Measurements from ENCODE around the gene MAP4.

MAP4 gene

GRCh38 chr3:47956521-47956920 lies 59.7 kb downstream of the MAP4 start:
- TF ChIP-seq GATA3 (IDR thresholded peaks at IDR 0.05; ENCODE audit: low read depth, low read length): no peak
- no peak for TF ChIP-seq GATA2 (IDR thresholded peaks at IDR 0.05; ENCODE audit: low read depth, low read length)

GRCh38 chr3:47954567-47954966 lies 61.6 kb downstream of the MAP4 start:
- TF ChIP-seq GATA3 (IDR thresholded peaks at IDR 0.05; ENCODE audit: low read depth, low read length): no peak
- TF ChIP-seq GATA2 (IDR thresholded peaks at IDR 0.05; ENCODE audit: low read depth, low read length): no peak

GRCh38 chr3:47950453-47951169 lies 65.6 kb downstream of the MAP4 start:
- TF ChIP-seq GATA2 (IDR thresholded peaks at IDR 0.05; ENCODE audit: low read depth, low read length) (no peak), GATA3 (IDR thresholded peaks at IDR 0.05; ENCODE audit: low read depth, low read length) (no peak)

GRCh38 chr3:47949979-47950378 lies 66.2 kb downstream of the MAP4 start:
- no peak for TF ChIP-seq GATA3 (IDR thresholded peaks at IDR 0.05; ENCODE audit: low read depth, low read length)
- TF ChIP-seq GATA2 (IDR thresholded peaks at IDR 0.05; ENCODE audit: low read depth, low read length): no peak

- TF ChIP-seq GATA2 (IDR thresholded peaks at IDR 0.05; ENCODE audit: low read depth, low read length): no peak
- TF ChIP-seq GATA3 (IDR thresholded peaks at IDR 0.05; ENCODE audit: low read depth, low read length): no peak
Observed at GRCh38 chr3:47940232-47940631, 76.0 kb downstream of the MAP4 start.

- no peak for TF ChIP-seq GATA3 (IDR thresholded peaks at IDR 0.05; ENCODE audit: low read depth, low read length)
Observed at GRCh38 chr3:47932421-47932820, 83.8 kb downstream of the MAP4 start.

GRCh38 chr3:47930979-47931378 lies 85.2 kb downstream of the MAP4 start:
- TF ChIP-seq GATA2 (IDR thresholded peaks at IDR 0.05; ENCODE audit: low read depth, low read length) (no peak), GATA3 (IDR thresholded peaks at IDR 0.05; ENCODE audit: low read depth, low read length) (no peak)

GRCh38 chr3:47916696-47917095 lies 99.5 kb downstream of the MAP4 start:
- TF ChIP-seq GATA3 (IDR thresholded peaks at IDR 0.05; ENCODE audit: low read depth, low read length) (no peak), GATA2 (IDR thresholded peaks at IDR 0.05; ENCODE audit: low read depth, low read length) (no peak)

- no peak for TF ChIP-seq GATA3 (IDR thresholded peaks at IDR 0.05; ENCODE audit: low read depth, low read length)
- no peak for TF ChIP-seq GATA2 (IDR thresholded peaks at IDR 0.05; ENCODE audit: low read depth, low read length)
Observed at GRCh38 chr3:47916201-47916600, 100.0 kb downstream of the MAP4 start.

GRCh38 chr3:47912006-47912504 lies 104.2 kb downstream of the MAP4 start:
- no peak for TF ChIP-seq GATA2 (IDR thresholded peaks at IDR 0.05; ENCODE audit: low read depth, low read length)
- TF ChIP-seq GATA3 (IDR thresholded peaks at IDR 0.05; ENCODE audit: low read depth, low read length): no peak

GRCh38 chr3:47910777-47911440 lies 105.3 kb downstream of the MAP4 start:
- TF ChIP-seq GATA3 (IDR thresholded peaks at IDR 0.05; ENCODE audit: low read depth, low read length) (no peak), GATA2 (IDR thresholded peaks at IDR 0.05; ENCODE audit: low read depth, low read length) (no peak)

GRCh38 chr3:47910233-47910632 lies 106.0 kb downstream of the MAP4 start:
- no peak for TF ChIP-seq GATA2 (IDR thresholded peaks at IDR 0.05; ENCODE audit: low read depth, low read length)
- TF ChIP-seq GATA3 (IDR thresholded peaks at IDR 0.05; ENCODE audit: low read depth, low read length): no peak

GRCh38 chr3:47909607-47910006 lies 106.6 kb downstream of the MAP4 start:
- TF ChIP-seq GATA3 (IDR thresholded peaks at IDR 0.05; ENCODE audit: low read depth, low read length) (no peak), GATA2 (IDR thresholded peaks at IDR 0.05; ENCODE audit: low read depth, low read length) (no peak)

GRCh38 chr3:47908744-47909143 lies 107.5 kb downstream of the MAP4 start:
- TF ChIP-seq GATA2 (IDR thresholded peaks at IDR 0.05; ENCODE audit: low read depth, low read length) (no peak), GATA3 (IDR thresholded peaks at IDR 0.05; ENCODE audit: low read depth, low read length) (no peak)

GRCh38 chr3:47907784-47908183 lies 108.4 kb downstream of the MAP4 start:
- TF ChIP-seq GATA3 (IDR thresholded peaks at IDR 0.05; ENCODE audit: low read depth, low read length) (no peak), GATA2 (IDR thresholded peaks at IDR 0.05; ENCODE audit: low read depth, low read length) (no peak)
